Liver (tissue), 9 donors: ENCODE data around the gene TRIM29. TPM values are rescaled to one million over a fixed set of nuclear protein-coding genes. Genes with fewer than 3 reads are reported as not detected.

Experiments used
- DNase-seq: peaks from one replicate; pipeline ENCODE4 v3.0.0-alpha.2; 2017; ENCODE audit warnings: low spot score
- H3K27ac ChIP-seq, 2 donors: one replicate each; pipeline ENCODE4 v1.7.0; 2013; ENCODE audit warnings: inconsistent platforms in 2 of 2, low read length in 2 of 2, control low read depth in 1 of 2, low read depth in 1 of 2, mild to moderate bottlenecking in 1 of 2
- H3K27me3 ChIP-seq, 4 donors: one replicate each; pipeline versions ENCODE4 v1.6.1 to v1.7.0; 2013; ENCODE audit warnings: low read length in 3 of 4, inconsistent platforms in 1 of 4, mild to moderate bottlenecking in 1 of 4, moderate library complexity in 1 of 4; ENCODE audit not compliant: control insufficient read depth in 4 of 4, insufficient read depth in 4 of 4
- H3K36me3 ChIP-seq, 4 donors: one replicate each; pipeline versions ENCODE4 v1.6.1 to v1.7.0; 2013; ENCODE audit warnings: low read length in 3 of 4, mild to moderate bottlenecking in 3 of 4, low read depth in 1 of 4, moderate library complexity in 1 of 4; ENCODE audit not compliant: control insufficient read depth in 4 of 4, insufficient read depth in 3 of 4
- H3K4me1 ChIP-seq, 4 donors: one replicate each; pipeline versions ENCODE4 v1.6.1 to v1.7.0; 2013; ENCODE audit warnings: low read length in 3 of 4, mild to moderate bottlenecking in 3 of 4, moderate library complexity in 1 of 4; ENCODE audit not compliant: control insufficient read depth in 4 of 4, insufficient read depth in 4 of 4
- H3K4me3 ChIP-seq, 3 donors: one replicate each; pipeline versions ENCODE4 v1.6.1 to v1.7.0; 2013; ENCODE audit warnings: low read length in 3 of 3, control low read depth in 1 of 3, low read depth in 1 of 3, mild to moderate bottlenecking in 1 of 3
- H3K9ac ChIP-seq, 2 donors: one replicate each; pipeline ENCODE4 v1.7.0; 2013; ENCODE audit warnings: low read length in 2 of 2, mild to moderate bottlenecking in 2 of 2, moderate library complexity in 2 of 2, control low read depth in 1 of 2, low read depth in 1 of 2
- H3K9me3 ChIP-seq, 4 donors: one replicate each; pipeline versions ENCODE4 v1.6.1 to v1.7.0; 2013; ENCODE audit warnings: low read length in 3 of 4; ENCODE audit not compliant: control insufficient read depth in 4 of 4
- EGR1 ChIP-seq, 2 donors: IDR thresholded peaks; 2 replicates each; pipeline ENCODE4 v1.6.1; 2016 to 2018; ENCODE audit warnings: antibody characterized with exemption in 2 of 2, low read depth in 2 of 2
- FOXA2 ChIP-seq: IDR thresholded peaks from 2 replicates; pipeline ENCODE4 v1.6.1; 2016; ENCODE audit warnings: antibody characterized with exemption
- GABPA ChIP-seq, 2 donors: IDR thresholded peaks in 1 of 2; conservative IDR thresholded peaks in 1 of 2; 2 replicates each; pipeline ENCODE4 v1.6.1; 2016; ENCODE audit warnings: antibody characterized with exemption in 2 of 2, mild to moderate bottlenecking in 1 of 2, moderate library complexity in 1 of 2
- HNF4A ChIP-seq, 2 donors: conservative IDR thresholded peaks; 2 replicates each; pipeline ENCODE4 v1.6.1; 2016; ENCODE audit warnings: antibody characterized with exemption in 2 of 2, mild to moderate bottlenecking in 2 of 2
- HNF4G ChIP-seq: IDR thresholded peaks from 2 replicates; pipeline ENCODE4 v1.6.1; 2016; ENCODE audit warnings: antibody characterized with exemption
- JUND ChIP-seq, 2 donors: IDR thresholded peaks; 2 replicates each; pipeline ENCODE4 v1.6.1; 2016; ENCODE audit warnings: antibody characterized with exemption in 2 of 2
- NR2F2 ChIP-seq: IDR thresholded peaks from 2 replicates; pipeline ENCODE4 v1.6.1; 2016; ENCODE audit warnings: antibody characterized with exemption
- RAD21 ChIP-seq, 2 donors: IDR thresholded peaks; 2 replicates each; pipeline ENCODE4 v1.6.1; 2016; ENCODE audit warnings: antibody characterized with exemption in 2 of 2, mild to moderate bottlenecking in 2 of 2
- RXRA ChIP-seq, 2 donors: IDR thresholded peaks; 2 replicates each; pipeline ENCODE4 v1.6.1; 2017 to 2018; ENCODE audit warnings: antibody characterized with exemption in 2 of 2, mild to moderate bottlenecking in 1 of 2
- SP1 ChIP-seq: IDR thresholded peaks from 2 replicates; pipeline ENCODE4 v1.6.1; 2018; ENCODE audit warnings: antibody characterized with exemption, mild to moderate bottlenecking
- TAF1 ChIP-seq: conservative IDR thresholded peaks from 2 replicates; pipeline ENCODE4 v1.6.1; 2016; ENCODE audit warnings: antibody characterized with exemption, mild to moderate bottlenecking
- YY1 ChIP-seq: IDR thresholded peaks from 2 replicates; pipeline ENCODE4 v1.6.1; 2016; ENCODE audit warnings: antibody characterized with exemption, mild to moderate bottlenecking
- WGBS: extraction: QIAGEN DNeasy Blood & Tissue Kit; methylation state at CpG from one replicate; pipeline ENCODE4 v1.1.7; 2013; 5-methylcytosine and 5-hydroxymethylcytosine counted together
- polyA plus RNA-seq, 2 donors: library from polyadenylated mRNA; stranded (reverse) in 1 of 2; unstranded in 1 of 2; fragments of 200-250 nt in 1 of 2; fragments of >200 nt in 1 of 2; fragmentation: Nextera tagmentation in 1 of 2; extraction: Ambion mirVana in 1 of 2; gene quantifications; one replicate each; pipeline versions ENCODE4 v1.2.1 to v1.2.3, GENCODE V29; 2013 to 2015
- total RNA-seq, 2 donors: library from RNA; depleted of rRNA; stranded (reverse); fragments of >200 nt; gene quantifications; one replicate each; pipeline ENCODE4 v1.2.3, GENCODE V29; 2014
- TF ChIP-seq, protein P1 (sequence below): IDR thresholded peaks from 2 replicates; pipeline ENCODE4 v1.6.1; 2016; ENCODE audit warnings: antibody characterized with exemption
- TF ChIP-seq, protein P2 (sequence below): fragments of 150-350 bp; IDR thresholded peaks from 2 replicates; pipeline ENCODE4 v1.5.1; 2017; ENCODE audit warnings: improper control_type of control experiment, low read depth, low read length; ENCODE audit not compliant: missing input control
- TF ChIP-seq, protein P3 (sequence below): IDR thresholded peaks from 2 replicates; pipeline ENCODE4 v1.6.1; 2016; ENCODE audit warnings: antibody characterized with exemption
- TF ChIP-seq, protein P4 (sequence below): IDR thresholded peaks from 2 replicates; pipeline ENCODE4 v1.6.1; 2016; ENCODE audit warnings: antibody characterized with exemption
- donor health status: healthy.
- donor health status: healthy.
- donor health status: healthy.
- donor health status: healthy.
- donor health status: healthy.

Gene TRIM29
- total and polyA plus RNA-seq, 4 donors = 0.22 to 0.89 (median 0.35) TPM

DNA sequence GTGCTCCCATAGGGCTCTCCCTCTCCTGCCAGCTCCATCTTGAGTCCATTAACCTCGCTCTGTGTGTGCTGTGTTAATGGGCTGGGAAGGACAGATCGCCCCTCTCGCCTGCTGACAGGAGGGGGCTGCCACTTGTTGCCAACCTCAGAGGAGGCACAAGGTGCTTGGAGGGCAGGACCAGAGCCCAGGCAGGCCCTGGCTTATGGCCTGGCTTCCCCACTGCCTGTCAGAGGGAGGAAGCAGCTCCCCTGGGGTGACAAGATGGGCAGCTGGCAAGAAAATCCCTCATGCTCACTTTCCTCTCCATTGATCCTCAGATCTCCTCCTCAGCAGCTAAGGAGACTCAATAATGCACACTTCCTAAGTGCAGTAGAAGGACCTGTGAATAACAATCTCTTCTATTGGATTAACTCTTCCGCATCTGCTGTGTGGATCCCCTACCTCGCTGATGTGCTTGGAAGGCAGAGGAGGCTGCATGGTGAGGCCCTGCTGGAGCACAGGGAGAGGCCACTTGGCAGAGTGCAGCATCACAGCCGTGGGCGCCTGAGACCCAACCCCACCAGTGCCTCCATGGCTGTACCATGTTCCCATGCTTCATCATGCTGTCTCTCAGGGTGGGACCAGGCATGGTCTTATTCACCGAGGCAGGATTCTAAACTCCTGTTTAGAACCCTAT, 70.3 kb downstream of the TRIM29 start:
- 75% methylated on average over 8 of the region's 8 CpGs for WGBS
- H3K9ac ChIP-seq = no peak overlapping the region
- TF ChIP-seq EGR1 (IDR thresholded peaks at IDR 0.05; ENCODE audit: low read depth in 2 of 2) (no peak), GABPA (IDR thresholded peaks at IDR 0.05 in 1 of 2, conservative IDR thresholded peaks at IDR 0.05 in 1 of 2) (no peak), HNF4A (conservative IDR thresholded peaks at IDR 0.05) (no peak), NR2F2 (no peak), FOXA2 (no peak), RXRA (IDR thresholded peaks at IDR 0.05) (no peak), HNF4G (no peak), RAD21 (IDR thresholded peaks at IDR 0.05) (no peak), TAF1 (no peak), JUND (IDR thresholded peaks at IDR 0.05) (no peak), SP1 (no peak)
- TF ChIP-seq, protein P1, sequence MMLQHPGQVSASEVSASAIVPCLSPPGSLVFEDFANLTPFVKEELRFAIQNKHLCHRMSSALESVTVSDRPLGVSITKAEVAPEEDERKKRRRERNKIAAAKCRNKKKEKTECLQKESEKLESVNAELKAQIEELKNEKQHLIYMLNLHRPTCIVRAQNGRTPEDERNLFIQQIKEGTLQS = no peak
- TF ChIP-seq, protein P2, sequence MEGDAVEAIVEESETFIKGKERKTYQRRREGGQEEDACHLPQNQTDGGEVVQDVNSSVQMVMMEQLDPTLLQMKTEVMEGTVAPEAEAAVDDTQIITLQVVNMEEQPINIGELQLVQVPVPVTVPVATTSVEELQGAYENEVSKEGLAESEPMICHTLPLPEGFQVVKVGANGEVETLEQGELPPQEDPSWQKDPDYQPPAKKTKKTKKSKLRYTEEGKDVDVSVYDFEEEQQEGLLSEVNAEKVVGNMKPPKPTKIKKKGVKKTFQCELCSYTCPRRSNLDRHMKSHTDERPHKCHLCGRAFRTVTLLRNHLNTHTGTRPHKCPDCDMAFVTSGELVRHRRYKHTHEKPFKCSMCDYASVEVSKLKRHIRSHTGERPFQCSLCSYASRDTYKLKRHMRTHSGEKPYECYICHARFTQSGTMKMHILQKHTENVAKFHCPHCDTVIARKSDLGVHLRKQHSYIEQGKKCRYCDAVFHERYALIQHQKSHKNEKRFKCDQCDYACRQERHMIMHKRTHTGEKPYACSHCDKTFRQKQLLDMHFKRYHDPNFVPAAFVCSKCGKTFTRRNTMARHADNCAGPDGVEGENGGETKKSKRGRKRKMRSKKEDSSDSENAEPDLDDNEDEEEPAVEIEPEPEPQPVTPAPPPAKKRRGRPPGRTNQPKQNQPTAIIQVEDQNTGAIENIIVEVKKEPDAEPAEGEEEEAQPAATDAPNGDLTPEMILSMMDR = no peak
- TF ChIP-seq, protein P3, sequence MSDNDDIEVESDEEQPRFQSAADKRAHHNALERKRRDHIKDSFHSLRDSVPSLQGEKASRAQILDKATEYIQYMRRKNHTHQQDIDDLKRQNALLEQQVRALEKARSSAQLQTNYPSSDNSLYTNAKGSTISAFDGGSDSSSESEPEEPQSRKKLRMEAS = no peak
- TF ChIP-seq, protein P4, sequence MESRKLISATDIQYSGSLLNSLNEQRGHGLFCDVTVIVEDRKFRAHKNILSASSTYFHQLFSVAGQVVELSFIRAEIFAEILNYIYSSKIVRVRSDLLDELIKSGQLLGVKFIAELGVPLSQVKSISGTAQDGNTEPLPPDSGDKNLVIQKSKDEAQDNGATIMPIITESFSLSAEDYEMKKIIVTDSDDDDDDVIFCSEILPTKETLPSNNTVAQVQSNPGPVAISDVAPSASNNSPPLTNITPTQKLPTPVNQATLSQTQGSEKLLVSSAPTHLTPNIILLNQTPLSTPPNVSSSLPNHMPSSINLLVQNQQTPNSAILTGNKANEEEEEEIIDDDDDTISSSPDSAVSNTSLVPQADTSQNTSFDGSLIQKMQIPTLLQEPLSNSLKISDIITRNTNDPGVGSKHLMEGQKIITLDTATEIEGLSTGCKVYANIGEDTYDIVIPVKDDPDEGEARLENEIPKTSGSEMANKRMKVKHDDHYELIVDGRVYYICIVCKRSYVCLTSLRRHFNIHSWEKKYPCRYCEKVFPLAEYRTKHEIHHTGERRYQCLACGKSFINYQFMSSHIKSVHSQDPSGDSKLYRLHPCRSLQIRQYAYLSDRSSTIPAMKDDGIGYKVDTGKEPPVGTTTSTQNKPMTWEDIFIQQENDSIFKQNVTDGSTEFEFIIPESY = no peak
- H3K27ac ChIP-seq = no peak overlapping the region
- no peak for DNase-seq
- no peaks in the 10 kb centered on the region for H3K9me3 ChIP-seq
- no peaks in the 10 kb centered on the region for H3K36me3 ChIP-seq
- H3K27me3 ChIP-seq = peaks cover 0 to 14% (median 1%) of the 10 kb centered on the region in 4 donors
- H3K4me1 ChIP-seq = no peaks in the 10 kb centered on the region
- no peak overlapping the region for H3K4me3 ChIP-seq

DNA sequence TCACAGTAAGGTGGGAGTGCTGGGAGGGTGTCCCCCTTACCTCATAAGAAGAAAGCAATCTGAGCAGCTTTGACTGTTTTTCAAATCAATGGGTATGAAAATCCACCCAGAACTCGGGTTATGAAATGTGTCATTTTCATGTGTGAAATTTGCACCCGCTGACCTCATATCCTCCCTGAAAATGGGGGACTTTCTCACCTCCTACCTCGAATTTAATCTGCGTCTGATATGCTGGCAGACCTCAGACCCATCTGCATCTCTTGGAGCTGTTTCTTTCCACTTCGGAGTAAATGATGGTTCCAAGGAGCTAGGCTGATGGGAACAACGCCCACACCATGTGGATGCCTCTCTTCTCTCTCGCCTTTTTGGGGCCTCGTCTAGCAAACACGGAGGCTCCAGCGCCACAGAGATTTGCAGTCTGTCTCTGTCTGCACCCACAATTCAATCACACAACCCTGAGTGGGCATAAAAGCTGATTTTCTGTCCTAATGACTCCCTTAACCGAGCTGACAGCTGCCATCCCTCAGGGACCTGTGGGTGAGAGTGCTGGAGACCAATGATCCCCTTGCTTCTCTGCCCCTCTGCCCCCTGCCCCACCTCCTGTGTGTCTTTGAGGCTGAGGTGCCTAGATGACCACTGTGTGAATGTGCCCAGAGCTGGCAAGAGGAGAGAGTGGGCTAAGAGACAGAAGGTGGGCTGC, 71.0 kb downstream of the TRIM29 start:
- DNase-seq = no peak
- TF ChIP-seq, protein P1 = no peak
- TF ChIP-seq RXRA (IDR thresholded peaks at IDR 0.05) (no peak), GABPA (IDR thresholded peaks at IDR 0.05 in 1 of 2, conservative IDR thresholded peaks at IDR 0.05 in 1 of 2) (no peak), HNF4A (conservative IDR thresholded peaks at IDR 0.05) (no peak), FOXA2 (no peak), NR2F2 (no peak), YY1 (no peak), JUND (IDR thresholded peaks at IDR 0.05) (no peak)
- TF ChIP-seq, protein P3 = no peak

More for the DNA sequence above, 71.0 kb downstream of the TRIM29 start:
- Histone ChIP-seq H3K4me1 (no peaks in the 10 kb centered on the region), H3K4me3 (no peak overlapping the region), H3K27ac (no peak overlapping the region), H3K27me3 (peaks cover 0 to 14% (median 1%) of the 10 kb centered on the region in 4 donors), H3K9ac (no peak overlapping the region), H3K36me3 (no peaks in the 10 kb centered on the region), H3K9me3 (no peaks in the 10 kb centered on the region)
- 79% methylated on average over 11 of the region's 11 CpGs for WGBS
